Osteocyte (in vitro differentiated cells): ENCODE data around the gene RHEX. TPM values are rescaled to one million over a fixed set of nuclear protein-coding genes. Genes with fewer than 3 reads are reported as not detected.

ENCODE experiments used
- DNase-seq: peaks from one replicate; pipeline ENCODE4 v3.0.0; 2021; ENCODE audit warnings: mixed read lengths; ENCODE audit not compliant: unreplicated experiment; ENCODE audit errors: extremely low spot score
- H3K27ac Mint-ChIP-seq: one replicate; pipeline ENCODE4 v1.8.0; 2021; ENCODE audit warnings: mild to moderate bottlenecking, mixed read lengths; ENCODE audit not compliant: unreplicated experiment
- H3K27me3 Mint-ChIP-seq: one replicate; pipeline ENCODE4 v1.8.0; 2021; ENCODE audit warnings: mixed read lengths; ENCODE audit not compliant: unreplicated experiment
- H3K36me3 Mint-ChIP-seq: one replicate; pipeline ENCODE4 v1.8.0; 2021; ENCODE audit warnings: mixed read lengths; ENCODE audit not compliant: unreplicated experiment
- H3K4me1 Mint-ChIP-seq: one replicate; pipeline ENCODE4 v1.8.0; 2021; ENCODE audit warnings: mixed read lengths; ENCODE audit not compliant: unreplicated experiment
- H3K4me3 Mint-ChIP-seq: one replicate; pipeline ENCODE4 v1.8.0; 2021; ENCODE audit warnings: mild to moderate bottlenecking, moderate library complexity, mixed read lengths; ENCODE audit not compliant: unreplicated experiment
- H3K9me3 Mint-ChIP-seq: one replicate; pipeline ENCODE4 v1.8.0; 2021; ENCODE audit warnings: mixed read lengths; ENCODE audit not compliant: unreplicated experiment
- CTCF ChIP-seq: fragments of 200-600 bp; sonication (generic); IDR thresholded peaks from 2 replicates; pipeline ENCODE4 v1.5.0; 2021; ENCODE audit warnings: antibody characterized with exemption, mild to moderate bottlenecking, moderate library complexity
- total RNA-seq: library from RNA; stranded (reverse); gene quantifications from 2 replicates; pipeline ENCODE4 v1.2.1, GENCODE V29; 2021

The RHEX gene
- total RNA-seq, 1 donor from 2014 or later, result not detected

GRCh38 chr1:206125346-206125745, 72.4 kb downstream of the RHEX start:
- H3K4me1 Mint-ChIP-seq, result peaks cover 10% of the 10 kb centered on the region
- no peaks in the 10 kb centered on the region for H3K36me3 Mint-ChIP-seq
- no peak for DNase-seq
- H3K4me3 Mint-ChIP-seq, result no peak overlapping the region
- TF ChIP-seq CTCF, result no peak
- no peak overlapping the region for H3K27ac Mint-ChIP-seq
- H3K27me3 Mint-ChIP-seq, result peaks cover 46% of the 10 kb centered on the region
- H3K9me3 Mint-ChIP-seq, result peaks cover 28% of the 10 kb centered on the region

DNA sequence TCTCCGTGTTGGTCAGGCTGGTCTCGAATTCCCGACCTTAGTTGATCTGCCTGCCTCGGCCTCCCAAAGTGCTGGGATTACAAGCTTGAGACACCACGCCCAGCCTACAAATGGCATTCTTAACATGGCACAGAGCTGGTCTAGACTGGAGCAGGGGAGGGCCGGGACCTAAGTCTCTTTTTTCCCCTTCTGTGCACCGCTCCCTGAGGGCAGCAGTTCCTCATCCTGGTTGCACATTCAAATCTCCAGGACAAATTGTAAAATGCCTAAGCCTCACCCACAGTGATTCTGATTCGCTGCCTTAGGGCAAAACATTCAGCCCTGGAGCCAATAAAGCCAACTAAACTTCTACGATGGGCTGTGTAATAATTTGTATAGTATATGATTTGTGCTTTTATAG, 74.4 kb downstream of the RHEX start:
- Mint-ChIP-seq H3K27me3 (peaks cover 29% of the 10 kb centered on the region), H3K36me3 (no peaks in the 10 kb centered on the region), H3K9me3 (peaks cover 13% of the 10 kb centered on the region), H3K4me1 (peaks cover 10% of the 10 kb centered on the region), H3K27ac (no peak overlapping the region), H3K4me3 (no peak overlapping the region)
- peak; percentile 51 for DNase-seq
- no peak for TF ChIP-seq CTCF

GRCh38 chr1:206128196-206128595, 75.2 kb downstream of the RHEX start:
- no peak for TF ChIP-seq CTCF
- peaks cover 10% of the 10 kb centered on the region for H3K4me1 Mint-ChIP-seq
- no peak overlapping the region for H3K27ac Mint-ChIP-seq
- no peaks in the 10 kb centered on the region for H3K36me3 Mint-ChIP-seq
- H3K27me3 Mint-ChIP-seq, result peaks cover 25% of the 10 kb centered on the region
- peak; percentile 73 for DNase-seq
- H3K9me3 Mint-ChIP-seq, result peaks cover 7% of the 10 kb centered on the region
- H3K4me3 Mint-ChIP-seq, result no peak overlapping the region

GRCh38 chr1:206131037-206131436, 78.1 kb downstream of the RHEX start:
- DNase-seq, result peak; percentile 48
- TF ChIP-seq CTCF, result no peak
- no peak overlapping the region for H3K27ac Mint-ChIP-seq
- no peak overlapping the region for H3K4me3 Mint-ChIP-seq
- H3K9me3 Mint-ChIP-seq, result no peaks in the 10 kb centered on the region
- peaks cover 21% of the 10 kb centered on the region for H3K27me3 Mint-ChIP-seq
- no peaks in the 10 kb centered on the region for H3K36me3 Mint-ChIP-seq
- peaks cover 10% of the 10 kb centered on the region for H3K4me1 Mint-ChIP-seq

DNA sequence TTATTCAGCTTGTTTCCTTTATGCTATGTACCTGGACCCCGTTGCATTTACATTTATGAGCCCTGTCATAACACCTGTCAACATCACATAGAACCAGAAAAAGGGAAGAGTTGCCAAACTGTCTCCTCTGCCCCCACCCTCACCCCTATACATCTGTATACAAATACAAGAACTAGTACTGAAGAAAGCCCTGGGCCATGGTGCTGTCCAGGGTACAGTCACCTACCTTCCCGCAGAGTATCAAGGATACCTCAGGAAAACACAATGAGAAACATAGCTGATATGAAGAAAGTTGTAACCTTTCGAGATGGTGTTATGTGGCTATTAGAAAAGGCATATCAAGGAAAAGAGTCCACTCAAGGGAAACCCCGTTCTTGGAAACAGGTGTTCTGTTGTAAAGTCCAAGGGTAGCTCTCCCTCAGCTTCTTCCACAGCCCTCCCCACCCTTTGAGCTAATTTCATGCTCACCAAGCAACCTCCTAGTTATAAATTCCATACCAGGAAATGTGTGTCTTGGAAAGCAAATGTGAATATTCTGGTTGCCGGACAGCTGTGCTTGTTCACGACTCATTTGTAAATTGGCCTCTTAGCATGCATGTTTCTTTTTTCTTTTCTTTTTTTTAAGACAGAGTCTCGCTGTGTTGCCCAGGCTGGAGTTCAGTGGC, 80.9 kb downstream of the RHEX start:
- H3K27ac Mint-ChIP-seq, result no peak overlapping the region
- TF ChIP-seq CTCF, result no peak
- DNase-seq, result no peak
- H3K27me3 Mint-ChIP-seq, result peaks cover 39% of the 10 kb centered on the region
- H3K36me3 Mint-ChIP-seq, result no peaks in the 10 kb centered on the region
- H3K4me3 Mint-ChIP-seq, result no peak overlapping the region
- H3K4me1 Mint-ChIP-seq, result no peaks in the 10 kb centered on the region
- no peaks in the 10 kb centered on the region for H3K9me3 Mint-ChIP-seq
